ENCODE measurements around the gene ARRB1.

- TF ChIP-seq USF1 (CRISPR knock-in tag; IDR thresholded peaks at IDR 0.05), result no peak
- TF ChIP-seq SMAD3 (CRISPR knock-in tag; IDR thresholded peaks at IDR 0.05; ENCODE audit: borderline replicate concordance), result no peak
- no peak for TF ChIP-seq CTCF (IDR thresholded peaks at IDR 0.05)
These were observed 131.6 kb downstream of the ARRB1 start for GRCh38 chr11:75219869-75220268.
